ENCODE measurements around the gene RPS28. TPM values are rescaled to one million over a fixed set of nuclear protein-coding genes. Genes with fewer than 3 reads are reported as not detected.
"Not testable (repeated sequence)": the region's sequence is repeated elsewhere in the genome, so short reads cannot be mapped to it uniquely, and the experiment has no call there.

Gene RPS28
- total RNA-seq, 4 donors from 2014 or later = 267 to 710 (median 400) TPM

- WGBS, 2 donors = 86 to 88% methylated on average over 11 to 14 of the region's 14 CpGs
- Histone ChIP-seq H3K9me3 (no peaks in the 10 kb centered on the region), H3K27ac (no peak overlapping the region), H3K4me3 (no peak overlapping the region), H3K27me3 (no peaks in the 10 kb centered on the region), H3K36me3 (peaks cover 0 to 70% (median 17%) of the 10 kb centered on the region in 3 donors), H3K4me1 (peaks cover 16 to 24% (median 17%) of the 10 kb centered on the region in 3 donors)
- intact Hi-C loops (cut with DNase I) = no loop called here
- DNase-seq = no peak
- TF ChIP-seq CTCF (IDR thresholded peaks at IDR 0.05) = no peak
- no peak for TF ChIP-seq POLR2A (IDR thresholded peaks at IDR 0.05)
These were observed 4.8 kb upstream of the RPS28 start for GRCh38 chr19:8316351-8317125.

- H3K27me3 ChIP-seq; H3K9me3 ChIP-seq; DNase-seq; intact Hi-C loops (cut with DNase I); H3K4me3 ChIP-seq; H3K27ac ChIP-seq: not testable (repeated sequence)
- Histone ChIP-seq H3K4me1 (peaks cover 24 to 35% (median 25%) of the 10 kb centered on the region in 3 donors), H3K36me3 (peaks cover 0 to 62% (median 20%) of the 10 kb centered on the region in 3 donors)
- 62 to 82% methylated on average over 7 to 8 of the region's 9 CpGs for WGBS, 2 donors
These were observed 2.5 kb upstream of the RPS28 start for GRCh38 chr19:8318835-8319234.

DNA sequence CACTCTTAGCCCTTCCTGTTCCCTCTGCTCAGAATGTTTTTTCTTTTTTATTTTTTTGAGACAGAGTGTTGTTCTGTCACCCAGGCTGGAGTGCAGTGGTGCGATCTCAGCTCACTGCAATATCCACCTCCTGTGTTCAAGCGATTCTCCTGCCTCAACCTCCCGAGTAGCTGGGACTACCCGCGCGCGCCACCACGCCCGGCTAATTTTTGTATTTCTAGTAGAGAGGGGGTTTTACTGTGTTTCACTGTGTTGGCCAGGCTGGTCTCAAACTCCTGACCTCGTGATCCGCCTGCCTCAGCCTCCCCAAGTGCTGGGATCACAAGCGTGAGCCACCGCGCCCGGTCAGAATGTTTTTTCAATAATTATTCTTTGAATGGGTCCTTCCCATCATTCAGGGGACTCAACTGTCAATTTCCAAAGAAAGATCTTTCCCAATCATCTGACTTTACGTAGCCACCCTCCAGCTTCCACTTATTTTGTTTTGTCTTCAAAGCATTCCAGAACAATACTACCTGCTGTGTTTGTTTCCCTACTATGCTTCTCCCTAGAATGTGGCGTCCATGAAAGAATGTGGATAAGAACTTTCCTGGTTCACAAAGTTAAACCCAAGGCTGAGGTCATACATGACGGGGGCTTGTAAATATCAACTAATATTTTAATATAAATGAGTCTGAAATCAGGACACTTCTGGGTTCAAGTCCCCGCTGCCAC, 1.3 kb upstream of the RPS28 start:
- Histone ChIP-seq H3K9me3 (no peaks in the 10 kb centered on the region), H3K27ac (peak overlapping the region in 3 of 4 donors; percentile 94 to 98 (median 97)), H3K4me3 (peak overlapping the region; percentile 70 to 96 (median 84)), H3K4me1 (peaks cover 25 to 46% (median 29%) of the 10 kb centered on the region in 3 donors), H3K27me3 (no peaks in the 10 kb centered on the region), H3K36me3 (peaks cover 0 to 57% (median 13%) of the 10 kb centered on the region in 3 donors)
- intact Hi-C loops (cut with DNase I) = no loop called here
- TF ChIP-seq CTCF (IDR thresholded peaks at IDR 0.05) (no peak), POLR2A (IDR thresholded peaks at IDR 0.05) (no peak)
- WGBS, 2 donors = 81 to 82% methylated on average over 16 to 19 of the region's 19 CpGs
- no peak for DNase-seq

GRCh38 chr19:8320564-8321066, 681 bp upstream of the RPS28 start:
- WGBS, 2 donors = 1 to 5% methylated on average over 14 to 15 of the region's 16 CpGs
- intact Hi-C loops (cut with DNase I) = no loop called here
- no peaks in the 10 kb centered on the region for H3K27me3 ChIP-seq
- H3K4me1 ChIP-seq = peaks cover 25 to 47% (median 29%) of the 10 kb centered on the region in 3 donors
- DNase-seq = no peak
- TF ChIP-seq POLR2A (IDR thresholded peaks at IDR 0.05) = no peak
- TF ChIP-seq CTCF (IDR thresholded peaks at IDR 0.05) = no peak
- peak overlapping the region; percentile 94 to 98 (median 96) for H3K27ac ChIP-seq
- peak overlapping the region; percentile 70 to 96 (median 84) for H3K4me3 ChIP-seq
- H3K36me3 ChIP-seq = peaks cover 0 to 51% (median 6%) of the 10 kb centered on the region in 3 donors
- no peaks in the 10 kb centered on the region for H3K9me3 ChIP-seq

DNA sequence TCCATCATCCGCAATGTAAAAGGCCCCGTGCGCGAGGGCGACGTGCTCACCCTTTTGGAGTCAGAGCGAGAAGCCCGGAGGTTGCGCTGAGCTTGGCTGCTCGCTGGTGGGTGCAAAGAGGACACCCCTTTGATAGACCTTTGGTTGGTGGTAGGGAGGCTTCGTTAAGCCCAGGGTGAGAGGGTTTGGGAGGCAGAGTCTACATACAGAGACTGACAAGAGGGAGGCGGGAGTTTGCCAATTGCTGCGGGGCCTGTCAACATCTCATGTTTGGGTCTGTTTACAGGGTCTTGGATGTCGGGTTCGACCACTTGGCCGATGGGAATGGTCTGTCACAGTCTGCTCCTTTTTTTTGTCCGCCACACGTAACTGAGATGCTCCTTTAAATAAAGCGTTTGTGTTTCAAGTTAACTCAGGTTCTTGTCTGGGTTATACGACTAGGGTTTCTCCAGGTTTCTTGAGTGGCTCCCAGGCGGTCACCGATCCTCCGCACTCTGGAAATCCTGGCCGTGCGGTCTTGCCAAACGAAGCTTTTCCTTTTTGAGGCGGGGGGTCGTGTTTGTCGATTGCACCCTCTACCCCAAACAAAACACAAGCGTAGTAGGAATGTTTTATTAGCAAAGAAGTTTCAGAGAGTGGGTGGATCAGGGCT, 816 bp downstream of the RPS28 start:
- H3K4me3 ChIP-seq = peak overlapping the region; percentile 70 to 96 (median 84)
- no peaks in the 10 kb centered on the region for H3K27me3 ChIP-seq
- H3K36me3 ChIP-seq = peaks cover 0 to 37% (median 6%) of the 10 kb centered on the region in 3 donors
- intact Hi-C loops (cut with DNase I) = no loop called here
- peaks cover 25 to 47% (median 29%) of the 10 kb centered on the region in 3 donors for H3K4me1 ChIP-seq
- 10 to 17% methylated on average over 17 to 28 of the region's 30 CpGs for WGBS, 2 donors
- no peak for TF ChIP-seq POLR2A (IDR thresholded peaks at IDR 0.05)
- TF ChIP-seq CTCF (IDR thresholded peaks at IDR 0.05) = no peak
- H3K27ac ChIP-seq = peak overlapping the region; percentile 94 to 98 (median 96)
- DNase-seq = no peak
- H3K9me3 ChIP-seq = no peaks in the 10 kb centered on the region
